CD4-positive, alpha-beta memory T cell (primary cell): ENCODE results near the gene DNAH14. TPM values are rescaled to one million over a fixed set of nuclear protein-coding genes. Genes with fewer than 3 reads are reported as not detected.
"Not testable (repeated sequence)": the region's sequence is repeated elsewhere in the genome, so short reads cannot be mapped to it uniquely, and the experiment has no call there.

ENCODE experiments used
- CTCF ChIA-PET: fragments of 350-600 bp; sonication (Branson Sonifier 250); formaldehyde crosslinking; loops from one replicate; lab custom pipeline; 2021; ENCODE audit warnings: inconsistent platforms; ENCODE audit not compliant: partially characterized antibody; lab: Charles Lee
- POLR2A ChIA-PET: fragments of 350-600 bp; sonication (Branson Sonifier 250); formaldehyde crosslinking; loops from one replicate; lab custom pipeline; 2021; ENCODE audit not compliant: partially characterized antibody; lab: Charles Lee
- DNase-seq, 5 donors: peaks; one replicate each; pipeline versions ENCODE4 v3.0.0 to v3.0.0-alpha.2; 2020 to 2022; ENCODE audit warnings: mixed read lengths in 1 of 5
- H3K27ac ChIP-seq: one replicate; pipeline ENCODE4 v1.7.0; 2013; ENCODE audit warnings: low read depth, low read length
- H3K27me3 ChIP-seq: 2 replicates; pipeline ENCODE4 v1.7.0; 2013; ENCODE audit warnings: mild to moderate bottlenecking, low read length, moderate library complexity; ENCODE audit not compliant: insufficient read depth
- H3K36me3 ChIP-seq: 2 replicates; pipeline ENCODE4 v1.7.0; 2013; ENCODE audit warnings: mild to moderate bottlenecking, low read length, moderate library complexity; ENCODE audit not compliant: insufficient read depth
- H3K4me1 ChIP-seq: 2 replicates; pipeline ENCODE4 v1.7.0; 2013; ENCODE audit warnings: mild to moderate bottlenecking, low read length, moderate library complexity; ENCODE audit not compliant: insufficient read depth
- H3K4me3 ChIP-seq, 2 donors: one replicate each; pipeline ENCODE4 v1.7.0; 2013; ENCODE audit warnings: low read length in 2 of 2, mild to moderate bottlenecking in 1 of 2
- H3K9me3 ChIP-seq, 2 donors: one replicate each; pipeline ENCODE4 v1.7.0; 2013; ENCODE audit warnings: low read length in 2 of 2, control low read depth in 1 of 2; ENCODE audit not compliant: control insufficient read depth in 1 of 2
- H3K27ac Mint-ChIP-seq, 7 donors: one replicate each; pipeline ENCODE4 v1.8.0; 2020 to 2021; ENCODE audit warnings: mixed read lengths in 7 of 7, mild to moderate bottlenecking in 6 of 7, inconsistent platforms in 3 of 7, moderate library complexity in 3 of 7
- H3K27me3 Mint-ChIP-seq, 2 donors: one replicate each; pipeline ENCODE4 v1.8.0; 2020 to 2021; ENCODE audit warnings: mixed read lengths in 2 of 2
- H3K36me3 Mint-ChIP-seq, 2 donors: one replicate each; pipeline ENCODE4 v1.8.0; 2020 to 2021; ENCODE audit warnings: mixed read lengths in 2 of 2, inconsistent platforms in 1 of 2, mild to moderate bottlenecking in 1 of 2
- H3K4me1 Mint-ChIP-seq, 4 donors: one replicate each; pipeline ENCODE4 v1.8.0; 2020 to 2021; ENCODE audit warnings: mixed read lengths in 4 of 4, mild to moderate bottlenecking in 1 of 4
- H3K4me3 Mint-ChIP-seq, 8 donors: one replicate each; pipeline ENCODE4 v1.8.0; 2020 to 2021; ENCODE audit warnings: mixed read lengths in 8 of 8, mild to moderate bottlenecking in 7 of 8, moderate library complexity in 6 of 8, inconsistent platforms in 3 of 8
- H3K9me3 Mint-ChIP-seq, 8 donors: one replicate each; pipeline ENCODE4 v1.8.0; 2020 to 2021; ENCODE audit warnings: mixed read lengths in 8 of 8, mild to moderate bottlenecking in 5 of 8, inconsistent platforms in 3 of 8, moderate library complexity in 1 of 8
- intact Hi-C: fragments of 100-400 bp; cut with micrococcal nuclease; formaldehyde crosslinking; loops from one replicate; pipeline ENCODE4 v1.15.1; 2023
- polyA plus RNA-seq, 2 donors: library from polyadenylated mRNA; unstranded; fragments of 300-500 nt; fragmentation: Illumina TruSeq; gene quantifications; one replicate each; pipeline ENCODE4 v1.2.3, GENCODE V29; 2021
- total RNA-seq, 2 experiments: library from RNA; stranded (reverse); gene quantifications; one replicate each; pipeline ENCODE4 v1.2.3, GENCODE V29; 2021

The DNAH14 gene
- total and polyA plus RNA-seq, 4 experiments from 2014 or later, result 0.06 TPM; not detected in 3

DNA sequence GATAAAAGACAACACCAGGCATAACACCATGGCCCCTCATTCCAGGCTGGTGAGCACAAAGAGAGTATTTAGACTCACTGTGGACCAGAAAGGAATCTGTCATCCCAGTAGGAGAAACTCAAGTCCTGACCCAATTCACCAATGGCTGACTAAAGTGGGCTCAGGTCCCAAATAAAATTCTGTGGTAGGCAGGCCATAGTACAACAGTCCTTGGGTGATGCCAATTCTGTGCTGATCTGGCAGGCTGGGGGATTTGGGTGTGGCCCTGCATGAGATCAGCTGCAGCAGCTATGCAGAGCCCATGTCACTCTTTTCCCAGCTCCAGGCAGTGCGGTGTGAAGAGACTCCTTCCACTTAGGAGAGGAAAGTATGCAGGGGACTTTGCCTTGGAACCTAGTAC is 253.2 kb downstream of the DNAH14 start:
- POLR2A ChIA-PET, result no interaction called here
- no peak overlapping the region for H3K4me3 Mint-ChIP-seq
- intact Hi-C loops, result no loop called here
- CTCF ChIA-PET, result no interaction called here
- Histone ChIP-seq H3K4me3 (no peak overlapping the region), H3K27ac (no peak overlapping the region), H3K36me3 (no peaks in the 10 kb centered on the region), H3K4me1 (no peaks in the 10 kb centered on the region), H3K27me3 (no peaks in the 10 kb centered on the region), H3K9me3 (peaks cover 0 to 12% of the 10 kb centered on the region in 2 donors)
- H3K36me3 Mint-ChIP-seq, result peaks cover 0 to 9% of the 10 kb centered on the region in 2 donors
- H3K9me3 Mint-ChIP-seq, result peaks cover 0 to 38% (median 33%) of the 10 kb centered on the region in 8 donors
- peak in 1 of 5 donors; percentile 21 for DNase-seq
- H3K27me3 Mint-ChIP-seq, result peaks cover 2 to 4% of the 10 kb centered on the region in 2 donors
- H3K4me1 Mint-ChIP-seq, result no peaks in the 10 kb centered on the region
- H3K27ac Mint-ChIP-seq, result no peak overlapping the region

DNA sequence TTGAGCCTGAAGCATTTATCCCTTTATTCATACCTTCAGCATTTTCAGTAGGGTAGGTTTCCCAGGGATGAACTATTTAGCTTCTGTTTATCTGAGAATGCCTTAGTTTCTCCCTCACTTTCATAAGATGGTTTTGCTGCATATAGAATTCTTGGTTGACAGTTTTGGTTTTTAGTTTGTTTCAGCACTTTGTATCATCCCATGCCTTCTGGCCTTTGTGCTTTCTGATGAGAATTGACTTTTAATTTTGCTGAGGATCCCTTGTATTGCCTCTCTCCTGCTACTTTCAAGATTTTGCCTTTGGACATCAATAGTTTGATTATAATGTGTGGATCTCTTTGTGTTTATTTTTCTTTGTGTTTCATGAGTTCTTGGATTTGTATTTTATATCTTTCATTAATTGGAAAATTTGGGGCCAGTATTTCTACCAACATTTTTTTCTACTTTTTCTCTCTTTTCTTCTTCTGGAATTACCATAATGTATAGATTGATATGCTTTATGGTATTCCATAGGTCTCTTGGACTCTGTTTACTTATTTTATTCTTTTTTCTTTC is 261.8 kb downstream of the DNAH14 start:
- Mint-ChIP-seq H3K27me3 (peaks cover 7 to 8% of the 10 kb centered on the region in 2 donors), H3K9me3 (peaks cover 5 to 45% (median 23%) of the 10 kb centered on the region in 8 donors), H3K4me3 (peak overlapping the region in 1 of 8 donors; percentile 36), H3K36me3 (no peaks in the 10 kb centered on the region), H3K4me1 (no peaks in the 10 kb centered on the region), H3K27ac (no peak overlapping the region)
- CTCF ChIA-PET, result no interaction called here
- no peaks in the 10 kb centered on the region for H3K36me3 ChIP-seq
- POLR2A ChIA-PET, result no interaction called here
- no peak overlapping the region for H3K4me3 ChIP-seq
- DNase-seq, result no peak
- intact Hi-C loops, result no loop called here
- H3K4me1 ChIP-seq, result no peaks in the 10 kb centered on the region
- no peak overlapping the region for H3K27ac ChIP-seq
- no peaks in the 10 kb centered on the region for H3K9me3 ChIP-seq
- no peaks in the 10 kb centered on the region for H3K27me3 ChIP-seq

DNA sequence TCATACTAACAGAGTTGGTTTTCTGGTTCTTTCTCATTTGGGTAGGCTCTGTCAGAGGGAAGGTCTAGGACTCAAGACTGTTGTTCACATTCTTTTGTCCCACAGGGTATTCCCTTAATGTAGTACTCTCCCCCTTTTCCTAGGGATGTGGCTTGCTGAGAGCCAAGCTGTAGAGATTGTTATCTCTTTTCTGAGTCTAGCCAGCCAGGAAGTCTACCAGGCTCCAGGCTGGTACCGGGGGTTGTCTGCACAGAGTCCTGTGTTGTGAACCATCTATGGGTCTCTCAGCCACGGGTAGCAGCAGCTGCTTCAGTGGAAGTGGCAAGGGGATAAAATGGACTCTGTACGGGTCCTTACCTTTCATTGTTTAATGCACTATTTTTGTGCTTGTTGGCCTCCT is 272.0 kb downstream of the DNAH14 start:
- ChIA-PET POLR2A (no interaction called here), CTCF (no interaction called here)
- DNase-seq, result no peak
- Histone ChIP-seq H3K36me3 (no peaks in the 10 kb centered on the region), H3K9me3 (no peaks in the 10 kb centered on the region), H3K4me3 (no peak overlapping the region), H3K4me1 (no peaks in the 10 kb centered on the region), H3K27ac (no peak overlapping the region), H3K27me3 (no peaks in the 10 kb centered on the region)
- Mint-ChIP-seq H3K27me3 (peaks cover 4 to 5% of the 10 kb centered on the region in 2 donors), H3K27ac (no peak overlapping the region), H3K9me3 (peaks cover 0 to 10% (median 1%) of the 10 kb centered on the region in 8 donors), H3K4me3 (no peak overlapping the region), H3K36me3 (no peaks in the 10 kb centered on the region), H3K4me1 (no peaks in the 10 kb centered on the region)
- intact Hi-C loops, result no loop called here

- H3K36me3 ChIP-seq, result no peaks in the 10 kb centered on the region
- POLR2A ChIA-PET, result no interaction called here
- Mint-ChIP-seq H3K27ac (no peak overlapping the region), H3K4me1 (no peaks in the 10 kb centered on the region), H3K27me3 (peaks cover 8 to 12% of the 10 kb centered on the region in 2 donors), H3K36me3 (no peaks in the 10 kb centered on the region), H3K9me3 (peaks cover 0 to 34% (median 10%) of the 10 kb centered on the region in 8 donors), H3K4me3 (no peak overlapping the region)
- H3K27me3 ChIP-seq, result no peaks in the 10 kb centered on the region
- no peaks in the 10 kb centered on the region for H3K9me3 ChIP-seq
- no peaks in the 10 kb centered on the region for H3K4me1 ChIP-seq
- no peak overlapping the region for H3K4me3 ChIP-seq
- DNase-seq, result no peak
- no peak overlapping the region for H3K27ac ChIP-seq
- intact Hi-C loops, result no loop called here
- CTCF ChIA-PET, result no interaction called here
Measured at GRCh38 chr1:225207791-225208190, 278.3 kb downstream of the DNAH14 start.

DNA sequence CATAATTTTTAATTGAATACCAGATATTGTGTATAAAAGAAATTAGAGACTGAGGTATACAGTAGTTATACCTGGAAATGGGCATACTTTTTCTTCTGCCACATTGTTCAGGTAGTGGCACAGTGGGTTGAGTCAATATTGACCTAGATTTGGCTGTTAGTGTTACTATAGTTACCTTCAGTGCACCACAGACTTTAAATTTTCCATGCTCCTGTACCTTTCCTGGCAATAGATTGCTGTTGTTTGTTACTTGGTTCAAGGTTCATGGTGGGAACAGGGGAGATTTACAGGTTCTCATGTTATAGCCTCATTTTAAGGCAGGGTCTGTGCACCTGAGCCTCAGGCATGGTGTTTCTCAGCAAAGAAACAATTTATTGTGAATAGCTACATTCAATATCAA is 279.7 kb downstream of the DNAH14 start:
- H3K27ac Mint-ChIP-seq, result no peak overlapping the region
- H3K4me1 Mint-ChIP-seq, result no peaks in the 10 kb centered on the region
- Histone ChIP-seq H3K27me3 (no peaks in the 10 kb centered on the region), H3K4me1 (no peaks in the 10 kb centered on the region), H3K36me3 (no peaks in the 10 kb centered on the region), H3K4me3 (no peak overlapping the region), H3K27ac (no peak overlapping the region), H3K9me3 (no peaks in the 10 kb centered on the region)
- peaks cover 0 to 34% (median 13%) of the 10 kb centered on the region in 8 donors for H3K9me3 Mint-ChIP-seq
- no peaks in the 10 kb centered on the region for H3K36me3 Mint-ChIP-seq
- DNase-seq, result no peak
- intact Hi-C loops, result no loop called here
- peaks cover 5 to 13% of the 10 kb centered on the region in 2 donors for H3K27me3 Mint-ChIP-seq
- CTCF ChIA-PET, result no interaction called here
- H3K4me3 Mint-ChIP-seq, result no peak overlapping the region
- POLR2A ChIA-PET, result no interaction called here

- H3K27ac ChIP-seq, H3K27ac Mint-ChIP-seq, H3K36me3 Mint-ChIP-seq, H3K4me1 Mint-ChIP-seq, H3K4me3 Mint-ChIP-seq, H3K9me3 ChIP-seq, DNase-seq, H3K4me3 ChIP-seq, POLR2A ChIA-PET, CTCF ChIA-PET, H3K27me3 ChIP-seq, intact Hi-C loops, H3K36me3 ChIP-seq, H3K4me1 ChIP-seq: not testable (repeated sequence)
- Mint-ChIP-seq H3K9me3 (peaks cover 0 to 34% (median 13%) of the 10 kb centered on the region in 8 donors), H3K27me3 (peaks cover 5 to 13% of the 10 kb centered on the region in 2 donors)
Measured at GRCh38 chr1:225210180-225210579, 280.7 kb downstream of the DNAH14 start.

DNA sequence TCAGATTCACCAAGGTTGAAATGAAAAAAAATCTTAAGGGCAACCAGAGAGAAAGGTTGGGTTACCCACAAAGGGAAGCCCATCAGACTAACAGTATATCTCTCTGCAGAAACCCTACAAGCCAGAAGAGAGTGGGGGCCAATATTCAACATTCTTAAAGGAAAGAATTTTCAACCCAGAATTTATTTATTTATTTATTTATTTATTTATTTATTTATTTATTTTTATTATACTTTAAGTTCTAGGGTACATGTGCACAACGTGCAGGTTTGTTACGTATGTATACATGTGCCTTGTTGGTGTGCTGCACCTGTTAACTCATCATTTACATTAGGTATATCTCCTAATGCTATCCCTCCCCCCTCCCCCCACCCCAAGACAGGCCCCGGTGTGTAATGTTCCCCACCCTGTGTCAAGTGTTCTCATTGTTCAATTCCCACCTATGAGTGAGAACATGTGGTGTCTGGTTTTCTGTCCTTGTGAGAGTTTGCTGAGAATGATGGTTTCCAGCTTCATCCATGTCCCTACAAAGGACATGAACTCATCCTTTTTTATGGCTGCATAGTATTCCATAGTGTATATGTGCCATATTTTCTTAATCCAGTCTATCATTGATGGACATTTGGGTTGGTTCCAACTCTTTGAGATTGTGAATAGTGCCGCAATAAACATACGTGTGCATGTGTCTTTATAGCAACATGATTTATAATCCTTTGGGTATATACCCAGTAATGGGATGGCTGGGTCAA is 282.4 kb downstream of the DNAH14 start:
- DNase-seq, H3K4me3 ChIP-seq, H3K4me3 Mint-ChIP-seq, CTCF ChIA-PET, H3K9me3 ChIP-seq, H3K4me1 ChIP-seq, POLR2A ChIA-PET, H3K27me3 ChIP-seq, H3K36me3 Mint-ChIP-seq, intact Hi-C loops, H3K36me3 ChIP-seq, H3K27ac ChIP-seq, H3K4me1 Mint-ChIP-seq: not testable (repeated sequence)
- Mint-ChIP-seq H3K9me3 (peaks cover 0 to 34% (median 13%) of the 10 kb centered on the region in 8 donors), H3K27me3 (peaks cover 4 to 10% of the 10 kb centered on the region in 2 donors), H3K27ac (peak overlapping the region in 1 of 7 donors; percentile 32)
